GM21390 (cell line): Measurements from ENCODE around the gene UST.
"Not testable (repeated sequence)": the region's sequence is repeated elsewhere in the genome, so short reads cannot be mapped to it uniquely, and the experiment has no call there.

Experiments
- ATAC-seq: cut with Tn5 transposase; IDR thresholded peaks from one replicate; pipeline ENCODE4 v1.9.1; 2021; ENCODE audit not compliant: unreplicated experiment

UST gene

GRCh38 chr6:148967541-148967956 is 220.7 kb downstream of the UST start:
- ATAC-seq, result no peak

DNA sequence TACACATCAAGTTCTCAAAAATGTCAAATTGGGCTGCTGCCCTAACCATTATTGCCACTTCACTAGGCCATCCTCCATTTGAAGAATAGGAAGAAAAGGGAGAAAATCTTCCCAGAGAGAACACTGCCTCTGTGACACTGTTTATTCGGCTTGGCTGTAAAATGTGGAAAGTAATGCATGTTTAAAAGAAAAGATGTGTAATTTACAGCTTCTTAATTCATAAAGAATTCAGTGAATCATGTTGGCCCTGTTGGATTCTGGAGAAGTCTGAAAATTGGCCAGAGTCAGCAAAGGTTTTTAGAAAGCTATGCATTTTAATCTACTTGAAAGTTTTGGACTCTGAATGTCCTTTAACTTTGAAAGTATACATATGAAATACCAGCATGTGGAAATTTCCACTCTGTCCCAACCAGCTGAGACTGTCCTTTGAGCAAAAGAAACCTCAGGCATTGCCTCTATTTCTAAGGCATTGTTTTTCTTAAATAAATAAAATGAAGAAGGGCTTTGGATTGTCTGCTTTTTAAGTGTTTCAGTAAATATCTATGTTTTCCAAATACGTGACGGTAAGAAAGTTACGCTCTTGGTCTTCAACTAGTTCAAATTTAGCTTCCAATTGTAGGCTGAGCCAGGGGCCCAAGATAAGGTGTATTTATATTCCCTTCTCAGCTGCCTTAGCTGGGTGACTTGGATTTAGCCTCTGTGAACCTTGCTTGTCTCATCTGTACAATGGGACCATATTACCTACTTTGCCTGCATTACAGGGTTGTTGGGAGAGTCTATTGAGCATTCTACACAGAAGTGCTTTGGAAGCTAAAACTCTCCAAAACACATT is 222.2 kb downstream of the UST start:
- ATAC-seq, result no peak

DNA sequence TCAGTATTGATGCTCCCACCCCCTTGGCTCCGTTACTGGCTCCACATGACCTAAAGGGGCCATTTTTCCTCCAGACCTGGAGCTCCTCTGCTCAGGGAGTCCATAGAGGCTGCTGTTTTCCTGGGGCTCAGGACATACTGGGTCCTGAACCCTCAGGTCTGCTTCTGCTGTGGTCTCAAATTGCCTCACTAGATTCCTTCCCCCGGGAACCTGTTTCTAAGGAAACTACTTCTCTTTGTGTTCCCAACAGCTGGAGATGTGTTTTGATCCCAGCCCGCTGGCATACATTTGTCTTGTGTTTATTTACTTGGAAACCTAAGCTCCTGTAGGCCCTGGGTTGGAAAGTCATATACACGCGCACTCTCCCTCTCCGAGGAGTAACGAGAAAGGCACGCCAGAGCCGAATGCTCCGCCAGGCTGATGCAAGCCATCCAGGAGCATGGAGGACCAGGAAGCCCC is 222.8 kb downstream of the UST start:
- ATAC-seq, result no peak

DNA sequence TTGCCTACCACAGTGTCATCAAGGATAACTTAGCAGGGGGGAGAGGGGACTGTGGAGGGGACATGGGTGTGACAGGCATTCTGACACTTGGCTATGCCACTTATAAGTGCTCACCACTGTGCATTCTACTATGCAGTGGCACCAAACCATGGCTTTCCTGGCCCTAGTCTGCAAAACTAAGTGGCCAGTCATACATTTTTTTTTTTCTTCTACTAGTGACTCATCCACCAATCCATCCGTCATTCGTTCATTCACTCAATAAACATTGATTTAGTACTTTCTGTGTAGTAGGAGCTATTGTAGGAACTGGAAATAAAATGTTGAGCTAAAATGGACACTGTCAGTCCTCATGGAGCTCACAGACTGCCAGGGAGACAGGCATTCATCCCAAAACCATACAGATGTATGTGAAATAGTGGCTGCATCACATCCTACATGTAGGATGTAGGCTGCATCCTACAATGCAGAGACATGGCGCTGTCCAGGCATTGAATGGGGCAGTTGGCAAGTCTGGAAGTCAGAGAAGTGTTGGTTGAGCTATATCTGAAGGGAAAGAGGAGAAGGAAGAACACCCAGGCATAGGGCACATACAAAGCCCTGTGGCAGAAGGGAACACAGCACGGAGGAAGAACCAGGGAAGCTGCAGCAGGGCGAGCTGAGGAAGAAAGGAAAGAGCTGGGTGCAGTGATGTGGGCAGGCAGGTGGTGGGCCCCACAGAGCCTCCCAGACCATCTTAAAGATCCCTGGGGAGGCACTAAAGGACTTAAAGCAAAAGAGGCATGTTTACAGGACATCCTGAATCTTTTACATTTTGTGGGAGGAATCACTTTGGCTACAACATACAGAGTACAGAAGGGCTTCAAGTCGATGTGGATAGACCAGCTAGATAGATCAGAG is 224.4 kb downstream of the UST start:
- ATAC-seq, result no peak

DNA sequence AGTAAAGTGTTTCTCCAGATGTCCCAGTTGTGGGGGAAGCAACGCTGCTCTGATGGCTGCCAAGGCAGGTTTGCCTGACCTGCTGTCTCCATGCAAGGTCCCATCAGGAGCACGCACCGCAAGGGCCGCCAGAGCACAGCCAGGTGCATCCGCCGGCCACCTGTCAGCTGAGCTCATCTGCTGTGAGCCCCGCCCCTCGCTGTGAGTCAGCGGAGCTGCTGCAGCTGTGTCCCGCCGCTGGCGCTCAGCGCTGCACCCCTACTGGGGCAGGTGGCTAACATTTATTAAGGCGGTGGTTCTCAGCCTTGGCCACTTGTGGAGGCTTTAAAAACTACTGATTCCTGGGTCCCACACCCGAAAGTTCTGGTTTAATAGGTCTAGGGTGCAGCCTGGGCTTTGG is 225.7 kb downstream of the UST start:
- no peak for ATAC-seq

- ATAC-seq, result no peak
Observed at GRCh38 chr6:148973538-148974208, 226.8 kb downstream of the UST start.

GRCh38 chr6:148974351-148974750 is 227.5 kb downstream of the UST start:
- no peak for ATAC-seq

DNA sequence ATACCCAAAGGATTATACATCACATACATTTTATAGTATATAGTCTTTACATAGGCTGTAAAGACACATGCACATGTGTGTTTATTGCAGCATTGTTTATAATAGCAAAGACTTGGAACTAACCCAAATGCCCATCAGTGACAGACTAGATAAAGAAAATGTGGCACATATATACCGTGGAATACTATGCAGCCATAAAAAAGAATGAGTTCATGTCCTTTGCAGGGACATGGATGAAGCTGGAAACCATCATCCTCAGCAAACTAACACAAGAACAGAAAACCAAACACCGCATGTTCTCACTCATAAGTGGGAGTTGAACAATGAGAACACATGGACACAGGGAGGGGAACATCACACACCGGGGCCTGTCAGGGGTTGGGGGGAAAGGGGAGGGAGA is 231.5 kb downstream of the UST start:
- not testable (repeated sequence) for ATAC-seq

DNA sequence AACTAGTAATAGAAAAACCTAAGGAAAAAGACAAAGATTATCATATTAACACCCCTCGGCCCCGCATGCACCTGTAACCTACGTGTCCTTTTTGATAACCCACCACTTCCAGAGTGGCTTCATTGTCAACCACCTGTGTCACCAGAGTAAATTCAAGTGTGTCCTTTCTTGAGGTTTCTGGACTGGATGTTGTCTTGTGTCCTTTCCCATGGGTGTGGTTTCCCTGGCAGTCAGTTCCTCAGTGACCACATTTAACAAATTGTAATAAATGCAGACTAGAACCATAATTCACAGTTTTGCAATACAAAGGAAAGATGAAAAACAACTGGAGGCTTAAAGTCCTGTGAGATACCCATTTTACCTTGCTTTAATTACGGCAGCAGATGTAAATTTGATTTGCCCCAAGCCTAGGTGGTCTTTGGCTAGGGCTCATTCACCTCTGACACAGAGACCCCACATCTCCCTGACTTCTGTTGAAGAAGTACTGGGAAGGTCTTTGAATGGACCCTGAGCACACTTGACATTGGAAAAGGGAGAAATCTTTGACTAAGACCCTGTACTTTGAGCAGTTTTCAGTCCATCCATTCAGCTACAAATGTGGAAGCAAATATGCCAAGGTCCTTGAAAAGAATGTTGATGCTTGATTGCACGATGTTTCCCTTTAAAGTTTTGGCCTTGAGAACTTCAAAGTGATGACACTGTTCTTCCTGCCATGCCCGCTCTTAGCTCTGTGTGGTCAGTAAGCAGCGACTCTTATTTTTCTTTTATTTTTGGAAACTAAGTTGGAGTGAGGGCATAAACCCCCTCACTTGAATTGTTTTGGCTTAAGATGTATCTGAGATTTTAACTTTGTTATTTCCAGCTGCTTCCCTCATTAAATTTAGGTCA is 232.4 kb downstream of the UST start:
- no peak for ATAC-seq

GRCh38 chr6:148980234-148980633 is 233.4 kb downstream of the UST start:
- no peak for ATAC-seq

DNA sequence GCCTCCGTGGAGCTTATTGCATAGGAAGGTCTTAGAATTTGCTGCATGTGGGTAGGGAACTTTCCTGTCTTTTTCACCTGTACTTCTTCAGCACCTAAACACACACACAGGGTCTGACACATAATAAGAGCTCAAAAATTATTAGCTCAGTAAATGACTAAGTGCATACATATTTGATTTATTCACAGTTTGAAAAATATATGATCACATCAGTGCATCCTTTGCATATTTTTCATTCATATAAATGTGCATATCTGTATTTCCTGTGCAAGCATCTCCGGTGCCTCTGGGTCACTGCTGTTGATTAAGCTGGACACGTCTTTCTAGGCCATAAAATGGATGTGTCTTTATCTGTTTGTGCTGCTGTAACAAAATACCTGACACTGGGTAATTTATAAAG is 234.7 kb downstream of the UST start:
- no peak for ATAC-seq

GRCh38 chr6:148983101-148983761 is 236.4 kb downstream of the UST start:
- no peak for ATAC-seq

DNA sequence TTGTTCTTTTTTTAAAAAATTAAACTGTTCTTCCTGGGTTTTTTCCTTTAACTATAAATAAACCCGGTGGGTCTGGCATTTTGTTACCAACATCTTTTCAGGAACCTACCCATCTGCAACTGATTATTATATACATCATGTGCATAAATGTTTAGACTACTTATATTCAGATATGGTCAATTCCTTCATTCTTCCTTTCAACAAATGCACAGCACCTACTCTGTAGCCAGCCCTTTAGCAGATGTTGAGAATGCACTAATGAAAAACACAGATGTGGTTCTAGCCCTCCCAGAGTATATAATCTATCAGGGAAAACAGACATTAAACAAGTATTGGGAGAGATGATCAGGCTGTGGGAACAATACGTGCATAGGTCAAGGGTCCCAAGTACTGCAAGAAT is 237.1 kb downstream of the UST start:
- no peak for ATAC-seq

DNA sequence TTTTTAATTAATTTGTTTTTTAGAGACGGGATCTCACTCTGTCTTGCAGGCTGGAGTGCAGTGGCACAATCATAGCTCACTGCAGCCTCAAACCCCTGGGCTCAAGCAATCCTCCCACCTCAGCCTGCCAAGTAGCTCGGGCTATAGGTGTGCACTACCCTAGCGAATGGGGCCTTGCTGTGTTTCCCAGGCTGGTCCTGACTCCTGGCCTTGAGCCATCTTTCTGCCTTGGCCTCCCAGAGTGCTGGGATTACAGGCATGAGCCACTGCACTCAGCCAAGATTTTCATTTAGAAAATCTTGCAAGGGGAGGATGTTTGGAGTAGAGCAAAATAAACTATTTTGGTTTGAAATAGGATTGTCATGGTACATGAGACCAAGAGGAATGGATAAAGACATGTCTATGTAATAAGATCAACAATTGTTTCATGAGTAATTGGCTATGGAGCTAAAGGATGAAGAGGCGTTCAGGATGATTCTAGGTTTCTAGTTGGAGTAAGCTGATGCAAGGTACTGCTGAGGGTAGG is 237.8 kb downstream of the UST start:
- ATAC-seq, result no peak

- ATAC-seq, result no peak
Observed at GRCh38 chr6:148985499-148985898, 238.7 kb downstream of the UST start.

- no peak for ATAC-seq
Observed at GRCh38 chr6:148986608-148987007, 239.8 kb downstream of the UST start.

- no peak for ATAC-seq
Observed at GRCh38 chr6:148987982-148988381, 241.2 kb downstream of the UST start.

- ATAC-seq, result no peak
Observed at GRCh38 chr6:148989585-148989984, 242.8 kb downstream of the UST start.

DNA sequence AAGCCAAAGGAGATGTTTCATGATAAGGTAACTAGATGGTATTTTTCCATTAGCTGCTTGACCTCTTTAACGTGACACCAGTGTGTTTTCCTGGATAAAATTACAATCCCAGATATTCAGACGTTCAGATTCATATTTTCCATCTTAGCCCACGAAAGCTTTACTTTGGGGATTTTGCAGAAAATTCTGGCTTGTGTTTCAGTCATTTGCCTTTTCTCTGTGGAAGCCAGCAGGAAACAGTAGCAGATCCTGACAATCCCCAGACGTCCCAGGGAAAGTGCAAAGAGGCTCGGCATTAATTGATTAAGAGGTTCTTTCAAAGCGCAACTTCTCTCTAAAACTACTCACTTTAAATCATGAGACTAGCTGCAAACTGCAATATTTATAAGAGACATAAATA is 243.6 kb downstream of the UST start:
- ATAC-seq, result no peak

DNA sequence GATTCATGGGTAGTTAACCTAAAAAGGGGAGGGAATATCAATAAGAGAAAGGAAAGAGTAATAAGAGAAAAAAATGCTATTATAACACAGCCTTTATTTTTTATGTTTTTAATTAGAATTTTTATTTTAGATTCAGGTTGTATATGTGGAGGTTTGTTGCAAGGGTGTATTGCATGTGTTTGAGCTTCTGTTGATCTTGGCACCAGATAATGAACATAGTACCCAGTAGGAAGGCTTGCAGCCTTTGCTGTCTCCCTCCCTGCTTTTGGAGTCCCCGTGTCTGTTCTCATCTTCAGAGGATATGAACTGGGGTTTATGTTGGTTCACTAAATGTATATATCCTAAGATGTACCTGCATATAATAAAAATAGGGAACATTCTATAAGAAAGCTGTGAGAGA is 250.0 kb downstream of the UST start:
- ATAC-seq, result no peak
